ENCODE data around the gene AP3S2. TPM values are rescaled to one million over a fixed set of nuclear protein-coding genes. Genes with fewer than 3 reads are reported as not detected.

Gene AP3S2
- total and polyA plus RNA-seq, 2 of the 4 experiments (the other 2 are of a cell fraction): 12.6 to 34.1 TPM

GRCh38 chr15:89837134-89837829 is 56.5 kb downstream of the AP3S2 start:
- CTCF ChIA-PET: interaction anchor here (0.7 to 1.0 kb wide), 4 partner anchors 15 to 651 kb away, joined by 3 to 6 read pairs (median 4); no protein-coding TSS in a partner anchor
- dilution Hi-C loops (cut with HindIII; ENCODE audit: low sequenced_read_pairs, unreplicated experiment): no loop called here
- WGBS, 2 experiments (ENCODE audit: extremely low coverage in 2 of 2, insufficient read length in 1 of 2): 40% methylated on average over 2 of the region's 6 CpGs; no CpG with 5 or more reads in 1 of the 2 experiments
- H3K4me2 ChIP-seq (ENCODE audit: low read depth, low read length): peak overlapping the region; percentile 91
- H4K8ac ChIP-seq (ENCODE audit: low read depth in 2 of 2, low read length in 2 of 2): peak overlapping the region; percentile 37 to 92
- H4K91ac ChIP-seq (ENCODE audit: insufficient read depth, low read depth, low read length): peak overlapping the region; percentile 90
- peak; percentile 14; the same call in 1 of the 2 replicates for ATAC-seq (ENCODE audit: low read depth)
- peak overlapping the region; percentile 56 for H3K14ac ChIP-seq (replicated peaks; ENCODE audit: low read depth, low read length)
- peaks cover 14 to 47% of the 10 kb centered on the region in 2 experiments for H3K79me1 ChIP-seq (ENCODE audit: low read depth in 1 of 2, low read length in 2 of 2)
- H2AK9ac ChIP-seq (replicated peaks; ENCODE audit: low read depth, low read length, poor library complexity): peak overlapping the region; percentile 63
- H4K5ac ChIP-seq (ENCODE audit: low read depth, low read length): peak overlapping the region; percentile 72
- peak overlapping the region; percentile 19 for H2AFZ ChIP-seq (replicated peaks; ENCODE audit: low read length, poor library complexity)
- no TSS peak for BruUV-seq (replicated peaks)
- DNase-seq: peak; percentile 59
- H3K27me3 ChIP-seq (ENCODE audit: control insufficient read depth, insufficient read depth, low read length): no peaks in the 10 kb centered on the region
- H2BK120ac ChIP-seq (ENCODE audit: low read depth, low read length): peak overlapping the region; percentile 96
- peak overlapping the region; percentile 91 for H3K18ac ChIP-seq (ENCODE audit: low read depth, low read length)
- peak overlapping the region; percentile 99 for H2BK5ac ChIP-seq (ENCODE audit: low read depth, low read length, poor library complexity, severe bottlenecking)
- H2BK20ac ChIP-seq (ENCODE audit: low read depth, low read length): peak overlapping the region; percentile 64
- H3K23ac ChIP-seq (ENCODE audit: low read depth, low read length): peak overlapping the region; percentile 93
- no peaks in the 10 kb centered on the region for H3K9me3 ChIP-seq (ENCODE audit: control insufficient read depth, insufficient read depth, low read length)
- H3K4ac ChIP-seq (ENCODE audit: low read depth, low read length): peak overlapping the region; percentile 97
- intact Hi-C loops (cut with micrococcal nuclease): no loop called here
- H3K27ac ChIP-seq (ENCODE audit: insufficient read depth, low read length): peak overlapping the region; percentile 88
- peaks cover 38% of the 10 kb centered on the region for H3K9me1 ChIP-seq (ENCODE audit: insufficient read depth, low read length)
- H3K56ac ChIP-seq (ENCODE audit: extremely low read depth, insufficient read depth, low read length): peak overlapping the region; percentile 77
- peaks cover 22% of the 10 kb centered on the region for H3K36me3 ChIP-seq (ENCODE audit: control insufficient read depth, insufficient read depth, low read length)
- H2BK15ac ChIP-seq (ENCODE audit: low read depth, low read length): peak overlapping the region; percentile 86; the same call in 2 of the 3 replicates
- no peak for TF ChIP-seq POLR2A (IDR thresholded peaks at IDR 0.05; ENCODE audit: low read depth, low read length)
- no peak for TF ChIP-seq MAZ (IDR thresholded peaks at IDR 0.05; ENCODE audit: borderline replicate concordance, low read depth, low read length)
- no peak for TF ChIP-seq CEBPB (IDR thresholded peaks at IDR 0.05; ENCODE audit: low read depth, low read length)
- TF ChIP-seq USF2 (IDR thresholded peaks at IDR 0.05; ENCODE audit: low read depth, low read length): no peak
- no peak for TF ChIP-seq MXI1 (IDR thresholded peaks at IDR 0.05; ENCODE audit: borderline replicate concordance, low read depth, low read length)
- TF ChIP-seq MAFK (IDR thresholded peaks at IDR 0.05; ENCODE audit: low read depth, low read length): no peak
- no peak for TF ChIP-seq RCOR1 (IDR thresholded peaks at IDR 0.05; ENCODE audit: insufficient replicate concordance, low read length)
- no peak for TF ChIP-seq ELK1 (IDR thresholded peaks at IDR 0.05; ENCODE audit: borderline replicate concordance, low read depth, low read length)
- TF ChIP-seq, protein P1, sequence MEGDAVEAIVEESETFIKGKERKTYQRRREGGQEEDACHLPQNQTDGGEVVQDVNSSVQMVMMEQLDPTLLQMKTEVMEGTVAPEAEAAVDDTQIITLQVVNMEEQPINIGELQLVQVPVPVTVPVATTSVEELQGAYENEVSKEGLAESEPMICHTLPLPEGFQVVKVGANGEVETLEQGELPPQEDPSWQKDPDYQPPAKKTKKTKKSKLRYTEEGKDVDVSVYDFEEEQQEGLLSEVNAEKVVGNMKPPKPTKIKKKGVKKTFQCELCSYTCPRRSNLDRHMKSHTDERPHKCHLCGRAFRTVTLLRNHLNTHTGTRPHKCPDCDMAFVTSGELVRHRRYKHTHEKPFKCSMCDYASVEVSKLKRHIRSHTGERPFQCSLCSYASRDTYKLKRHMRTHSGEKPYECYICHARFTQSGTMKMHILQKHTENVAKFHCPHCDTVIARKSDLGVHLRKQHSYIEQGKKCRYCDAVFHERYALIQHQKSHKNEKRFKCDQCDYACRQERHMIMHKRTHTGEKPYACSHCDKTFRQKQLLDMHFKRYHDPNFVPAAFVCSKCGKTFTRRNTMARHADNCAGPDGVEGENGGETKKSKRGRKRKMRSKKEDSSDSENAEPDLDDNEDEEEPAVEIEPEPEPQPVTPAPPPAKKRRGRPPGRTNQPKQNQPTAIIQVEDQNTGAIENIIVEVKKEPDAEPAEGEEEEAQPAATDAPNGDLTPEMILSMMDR (conservative IDR thresholded peaks at IDR 0.05; ENCODE audit: low read depth, low read length): no peak
- no peak for TF ChIP-seq SMC3 (IDR thresholded peaks at IDR 0.05; ENCODE audit: low read depth, low read length)
- no peak for TF ChIP-seq RFX5 (IDR thresholded peaks at IDR 0.05; ENCODE audit: low read depth, low read length)
- no peak for TF ChIP-seq FOS (IDR thresholded peaks at IDR 0.05; ENCODE audit: low read depth, low read length)
- peak overlapping the region; percentile 54 for H3K9ac ChIP-seq (ENCODE audit: low read depth, low read length)
- POLR2A ChIA-PET (ENCODE audit: unreplicated experiment): interaction anchor here (0.6 kb wide), 2 partner anchors 10 to 35 kb away, joined by 6 to 8 read pairs; no protein-coding TSS in a partner anchor
- H3K4me3 ChIP-seq (ENCODE audit: insufficient read depth, low read depth, low read length): no peak overlapping the region
- H4K20me1 ChIP-seq (ENCODE audit: insufficient read depth, low read length): no peaks in the 10 kb centered on the region
- H3K4me1 ChIP-seq (ENCODE audit: control insufficient read depth, insufficient read depth, low read length): peaks cover 28% of the 10 kb centered on the region
- peak overlapping the region; percentile 73 for H2AK5ac ChIP-seq (ENCODE audit: low read depth, low read length)
- in situ Hi-C loops (cut with MboI; ENCODE audit: low sequenced_read_pairs): no loop called here
